SK-N-SH (cell line): ENCODE measurements around the gene TFIP11. TPM values are rescaled to one million over a fixed set of nuclear protein-coding genes. Genes with fewer than 3 reads are reported as not detected.

Source experiments
- CTCF ChIA-PET: fragments of 300-600, 350-600 bp; formaldehyde crosslinking; extraction: SDS; loops from one replicate; lab custom pipeline; 2021; lab: Yijun Ruan, JAX
- POLR2A ChIA-PET: fragments of 350-600 bp; sonication (Branson Sonifier 250); formaldehyde crosslinking; extraction: SDS; loops from one replicate; lab custom pipeline; 2020; ENCODE audit warnings: antibody characterized with exemption, inconsistent platforms; lab: Yijun Ruan, JAX
- DNase-seq: peaks from one replicate; pipeline ENCODE4 v3.0.0; 2012
- H2AFZ ChIP-seq: fragments of 200-600 bp; sonication (generic); 2 replicates; pipeline ENCODE4 v1.8.1; 2016; ENCODE audit warnings: antibody characterized with exemption, mild to moderate bottlenecking, low read depth
- H3F3A ChIP-seq: fragments of 200-600 bp; sonication (generic); replicated peaks from 2 replicates; pipeline ENCODE3; 2016; ENCODE audit warnings: antibody characterized with exemption, mild to moderate bottlenecking; ENCODE audit not compliant: insufficient read depth
- H3K27ac ChIP-seq, 2 experiments: fragments of 200-500 bp in 1 of 2; fragments of 200-600 bp in 1 of 2; sonication (Bioruptor generic) in 1 of 2; sonication (generic), shearing (Covaris generic) in 1 of 2; 2 replicates each; pipeline versions ENCODE4 v1.5.1 to v1.6.1; 2014 to 2016; ENCODE audit warnings: low read depth in 2 of 2, inconsistent platforms in 1 of 2, low read length in 1 of 2, mild to moderate bottlenecking in 1 of 2, mixed read lengths in 1 of 2
- H3K27me3 ChIP-seq: fragments of 200-600 bp; sonication (generic), shearing (Covaris generic); 2 replicates; pipeline ENCODE4 v1.6.1; 2016; ENCODE audit warnings: mixed run types; ENCODE audit not compliant: insufficient read depth
- H3K36me3 ChIP-seq, 2 experiments: fragments of 200-500 bp in 1 of 2; fragments of 200-600 bp in 1 of 2; sonication (Bioruptor generic) in 1 of 2; sonication (generic) in 1 of 2; replicated peaks in 1 of 2; 2 replicates each; pipeline versions ENCODE3 to v1.5.1; 2014 to 2016; ENCODE audit warnings: low read length in 1 of 2, mild to moderate bottlenecking in 1 of 2; ENCODE audit not compliant: insufficient read depth in 2 of 2, control insufficient read depth in 1 of 2
- H3K4me1 ChIP-seq, 2 experiments: fragments of 200-500 bp in 1 of 2; fragments of 200-600 bp in 1 of 2; sonication (Bioruptor generic) in 1 of 2; sonication (generic), shearing (Covaris generic) in 1 of 2; 2 replicates each; pipeline versions ENCODE4 v1.5.1 to v1.6.1; 2014 to 2016; ENCODE audit warnings: low read depth in 1 of 2, low read length in 1 of 2, mixed run types in 1 of 2; ENCODE audit not compliant: insufficient read depth in 2 of 2, control insufficient read depth in 1 of 2
- H3K4me2 ChIP-seq: fragments of 200-600 bp; sonication (generic), shearing (Covaris generic); 2 replicates; pipeline ENCODE4 v1.6.1; 2017; ENCODE audit warnings: mixed run types
- H3K4me3 ChIP-seq, 2 experiments: fragments of 200-500 bp in 1 of 2; fragments of 200-600 bp in 1 of 2; sonication (Bioruptor generic) in 1 of 2; sonication (generic), shearing (Covaris generic) in 1 of 2; 2 replicates each; pipeline versions ENCODE4 v1.5.1 to v1.8.1; 2014 to 2016; ENCODE audit warnings: low read depth in 2 of 2, inconsistent platforms in 1 of 2, low read length in 1 of 2, mild to moderate bottlenecking in 1 of 2, mixed read lengths in 1 of 2, moderate library complexity in 1 of 2
- H3K79me2 ChIP-seq: fragments of 200-600 bp; sonication (generic); 2 replicates; pipeline ENCODE4 v1.8.1; 2017; ENCODE audit warnings: mild to moderate bottlenecking; ENCODE audit not compliant: insufficient read depth
- H3K9ac ChIP-seq: fragments of 200-600 bp; sonication (generic); 2 replicates; pipeline ENCODE4 v1.6.1; 2017; ENCODE audit warnings: mixed run types
- H3K9me2 ChIP-seq: fragments of 200-600 bp; sonication (generic); 2 replicates; pipeline ENCODE4 v1.6.1; 2017; ENCODE audit warnings: mixed run types
- H3K9me3 ChIP-seq: fragments of 200-600 bp; sonication (generic); 2 replicates; pipeline ENCODE4 v1.6.1; 2017; ENCODE audit warnings: mixed run types, mild to moderate bottlenecking, moderate library complexity
- H4K20me1 ChIP-seq: fragments of 200-600 bp; sonication (generic); 2 replicates; pipeline ENCODE4 v1.6.1; 2017; ENCODE audit warnings: mild to moderate bottlenecking, mixed run types; ENCODE audit not compliant: insufficient read depth
- CHD2 ChIP-seq: fragments of 150-350 bp; IDR thresholded peaks from 2 replicates; pipeline ENCODE4 v1.6.1; 2018; ENCODE audit warnings: low read length; ENCODE audit not compliant: partially characterized antibody
- EP300 ChIP-seq, 2 experiments: IDR thresholded peaks; 2 replicates each; pipeline versions ENCODE4 v1.4.0 to v1.6.1; 2012; ENCODE audit warnings: borderline replicate concordance in 1 of 2, low read depth in 1 of 2, low read length in 1 of 2
- EZH2phosphoT487 ChIP-seq: fragments of 200-600 bp; sonication (generic); IDR thresholded peaks from 2 replicates; pipeline ENCODE4 v1.6.1; 2017; ENCODE audit warnings: low read depth, mixed run types, mild to moderate bottlenecking, antibody characterized with exemption, moderate library complexity, borderline replicate concordance
- FOXM1 ChIP-seq: IDR thresholded peaks from 2 replicates; pipeline ENCODE4 v1.4.0; 2012; ENCODE audit warnings: low read depth, mild to moderate bottlenecking
- GATA2 ChIP-seq: sonication (generic); formaldehyde crosslinking; IDR thresholded peaks from 2 replicates; pipeline ENCODE4 v1.5.0; 2020; ENCODE audit warnings: mild to moderate bottlenecking, missing genetic modification reagents
- JUND ChIP-seq: IDR thresholded peaks from 2 replicates; pipeline ENCODE4 v1.4.0; 2012
- MEF2A ChIP-seq: IDR thresholded peaks from 2 replicates; pipeline ENCODE4 v1.4.0; 2012; ENCODE audit warnings: low read depth, borderline replicate concordance
- MXI1 ChIP-seq: IDR thresholded peaks from 2 replicates; pipeline ENCODE4 v1.6.1; 2012; ENCODE audit warnings: mild to moderate bottlenecking, low read depth, low read length, improper control_type of control experiment
- NRF1 ChIP-seq: IDR thresholded peaks from 2 replicates; pipeline ENCODE4 v1.6.1; 2012; ENCODE audit warnings: low read depth, mild to moderate bottlenecking, low read length
- RCOR1 ChIP-seq: fragments of 150-350 bp; IDR thresholded peaks from 2 replicates; pipeline ENCODE4 v1.6.1; 2017; ENCODE audit warnings: antibody characterized with exemption, low read length
- RFX5 ChIP-seq: IDR thresholded peaks from 2 replicates; pipeline ENCODE4 v1.6.1; 2012; ENCODE audit warnings: mild to moderate bottlenecking, improper control_type of control experiment, low read length
- SIN3A ChIP-seq: IDR thresholded peaks from 2 replicates; pipeline ENCODE4 v1.6.1; 2012; ENCODE audit warnings: low read depth, mild to moderate bottlenecking, low read length, moderate library complexity, borderline replicate concordance
- TCF12 ChIP-seq: IDR thresholded peaks from 2 replicates; pipeline ENCODE4 v1.4.0; 2012
- TEAD4 ChIP-seq: IDR thresholded peaks from 2 replicates; pipeline ENCODE4 v1.4.0; 2012; ENCODE audit warnings: mild to moderate bottlenecking, borderline replicate concordance; ENCODE audit not compliant: insufficient read depth
- USF1 ChIP-seq: IDR thresholded peaks from 2 replicates; pipeline ENCODE4 v1.4.0; 2012; ENCODE audit warnings: low read depth, borderline replicate concordance
- WGBS: methylation state at CpG from one replicate; pipeline ENCODE4 v1.1.6; 2017; ENCODE audit warnings: low lambda C conversion rate; 5-methylcytosine and 5-hydroxymethylcytosine counted together
- polyA plus RNA-seq, 3 experiments: library from polyadenylated mRNA; depleted of rRNA; stranded (reverse); fragments of >200 nt; gene quantifications; 2 replicates each; pipeline ENCODE4 v1.2.3, GENCODE V29; 2012
- TF ChIP-seq, protein P1 (sequence below): IDR thresholded peaks from 2 replicates; pipeline ENCODE4 v1.4.0; 2012; ENCODE audit warnings: low read depth, borderline replicate concordance
- TF ChIP-seq, protein P2 (sequence below): IDR thresholded peaks from 2 replicates; pipeline ENCODE4 v1.4.0; 2012; ENCODE audit warnings: low read depth

TFIP11 gene
- polyA plus RNA-seq, 1 of the 3 experiments (the other 2 are of a cell fraction): 32.8 TPM

DNA sequence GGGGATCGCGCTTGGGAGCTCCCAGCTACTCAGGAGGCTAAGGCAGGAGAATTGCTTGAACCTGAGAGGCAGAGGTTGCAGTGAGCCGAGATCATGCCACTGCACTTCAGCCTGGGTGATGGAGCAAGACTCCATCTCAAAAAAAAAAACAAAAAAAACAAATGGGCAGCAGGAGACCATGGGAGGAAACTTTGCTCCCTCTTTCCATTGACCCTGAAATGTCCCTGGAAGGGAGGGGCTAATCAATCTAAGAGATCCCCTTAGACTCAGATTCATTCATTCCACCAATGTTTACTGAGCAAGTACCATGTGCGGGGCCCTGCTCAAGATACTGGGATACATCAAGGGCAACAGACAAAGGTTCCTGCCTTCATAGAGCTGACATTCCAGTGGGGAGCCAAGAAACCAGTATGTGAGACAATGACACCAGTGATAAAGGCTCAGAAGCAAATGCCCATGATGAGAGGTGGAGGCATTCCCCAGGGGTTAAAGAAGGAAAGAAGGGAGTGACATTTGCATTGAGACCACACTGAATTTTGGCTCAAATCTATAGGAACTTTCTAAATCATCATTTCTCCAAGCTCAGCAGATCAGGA lies 37.7 kb upstream of the TFIP11 start:
- TF ChIP-seq SIN3A: no peak
- no peak for TF ChIP-seq CHD2
- no peak for TF ChIP-seq TEAD4
- TF ChIP-seq JUND: no peak
- TF ChIP-seq, protein P1, sequence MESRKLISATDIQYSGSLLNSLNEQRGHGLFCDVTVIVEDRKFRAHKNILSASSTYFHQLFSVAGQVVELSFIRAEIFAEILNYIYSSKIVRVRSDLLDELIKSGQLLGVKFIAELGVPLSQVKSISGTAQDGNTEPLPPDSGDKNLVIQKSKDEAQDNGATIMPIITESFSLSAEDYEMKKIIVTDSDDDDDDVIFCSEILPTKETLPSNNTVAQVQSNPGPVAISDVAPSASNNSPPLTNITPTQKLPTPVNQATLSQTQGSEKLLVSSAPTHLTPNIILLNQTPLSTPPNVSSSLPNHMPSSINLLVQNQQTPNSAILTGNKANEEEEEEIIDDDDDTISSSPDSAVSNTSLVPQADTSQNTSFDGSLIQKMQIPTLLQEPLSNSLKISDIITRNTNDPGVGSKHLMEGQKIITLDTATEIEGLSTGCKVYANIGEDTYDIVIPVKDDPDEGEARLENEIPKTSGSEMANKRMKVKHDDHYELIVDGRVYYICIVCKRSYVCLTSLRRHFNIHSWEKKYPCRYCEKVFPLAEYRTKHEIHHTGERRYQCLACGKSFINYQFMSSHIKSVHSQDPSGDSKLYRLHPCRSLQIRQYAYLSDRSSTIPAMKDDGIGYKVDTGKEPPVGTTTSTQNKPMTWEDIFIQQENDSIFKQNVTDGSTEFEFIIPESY: no peak
- no peak for TF ChIP-seq RCOR1
- TF ChIP-seq USF1: no peak
- TF ChIP-seq GATA2 (CRISPR knock-in tag): no peak
- TF ChIP-seq TCF12: no peak
- no peak for TF ChIP-seq MXI1
- no peak for TF ChIP-seq FOXM1
- TF ChIP-seq, protein P2, sequence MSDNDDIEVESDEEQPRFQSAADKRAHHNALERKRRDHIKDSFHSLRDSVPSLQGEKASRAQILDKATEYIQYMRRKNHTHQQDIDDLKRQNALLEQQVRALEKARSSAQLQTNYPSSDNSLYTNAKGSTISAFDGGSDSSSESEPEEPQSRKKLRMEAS: no peak
- no peak for TF ChIP-seq EP300 (IDR thresholded peaks at IDR 0.05; ENCODE audit: borderline replicate concordance in 1 of 2, low read depth in 1 of 2, low read length in 1 of 2)
- TF ChIP-seq, all 33 proteins: peak for 0
- Histone ChIP-seq H3K4me2 (peak overlapping the region; percentile 43; the same call in 1 of the 2 replicates), H2AFZ (0 out of 2 replicates have a peak overlapping the region, but pooled peaks have one; percentile 66), H4K20me1 (no peaks in the 10 kb centered on the region), H3K9me3 (no peaks in the 10 kb centered on the region), H3K4me3 (no peak overlapping the region), H3K36me3 (no peaks in the 10 kb centered on the region), H3K9me2 (no peaks in the 10 kb centered on the region), H3K27me3 (no peaks in the 10 kb centered on the region), H3K4me1 (peaks cover 0 to 25% of the 10 kb centered on the region in 2 experiments; a peak in 3 of 4 replicates), H3K9ac (no peak overlapping the region; the same call in 1 of the 2 replicates), H3F3A (peaks cover 17% of the 10 kb centered on the region), H3K79me2 (peaks cover 55% of the 10 kb centered on the region), H3K27ac (peak overlapping the region in 1 of 2 experiments; percentile 92; a peak in 2 of 4 replicates)
- POLR2A ChIA-PET: no interaction called here
- DNase-seq: no peak
- CTCF ChIA-PET: interaction anchor here (0.9 kb wide), 1 partner anchor 182 kb away, joined by 3 read pairs; no protein-coding TSS in a partner anchor
- WGBS: 99% methylated on average over 4 of the region's 4 CpGs

DNA sequence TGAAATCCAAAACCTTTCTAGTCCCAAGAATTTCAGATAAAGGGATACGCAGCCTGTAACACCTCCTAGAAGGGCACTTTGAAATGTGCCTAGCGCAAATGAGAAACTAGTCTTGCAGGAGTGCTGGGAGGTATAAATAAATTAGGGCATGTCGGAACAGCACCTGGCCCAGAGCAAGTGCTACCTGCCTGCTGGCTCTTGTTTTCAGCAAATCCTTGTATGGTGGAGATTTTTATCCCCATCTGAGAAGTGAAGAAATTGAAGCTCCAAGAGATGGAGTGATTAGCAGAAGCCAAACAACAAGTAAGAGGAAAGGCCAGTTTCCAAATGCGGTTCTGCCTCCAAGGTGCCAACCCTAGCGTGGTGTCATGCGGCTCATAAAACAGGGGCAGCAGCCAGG lies 36.7 kb upstream of the TFIP11 start:
- CTCF ChIA-PET: interaction anchor here (1.1 kb wide), 1 partner anchor 36 kb away, joined by 3 read pairs; no protein-coding TSS in a partner anchor
- WGBS: 89% methylated on average over 6 of the region's 6 CpGs

More for the DNA sequence above, 36.7 kb upstream of the TFIP11 start:
- H3K79me2 ChIP-seq: peaks cover 49% of the 10 kb centered on the region
- no peak overlapping the region for H2AFZ ChIP-seq
- no peaks in the 10 kb centered on the region for H3K36me3 ChIP-seq
- H3K4me3 ChIP-seq: no peak overlapping the region
- POLR2A ChIA-PET: no interaction called here
- H3K27ac ChIP-seq: no peak overlapping the region
- no peaks in the 10 kb centered on the region for H3K9me2 ChIP-seq
- DNase-seq: no peak
- no peaks in the 10 kb centered on the region for H3K9me3 ChIP-seq
- no peaks in the 10 kb centered on the region for H4K20me1 ChIP-seq
- no peak overlapping the region for H3K9ac ChIP-seq
- H3K4me1 ChIP-seq: peaks cover 0 to 25% of the 10 kb centered on the region in 2 experiments; a peak in 3 of 4 replicates
- TF ChIP-seq FOXM1 (no peak), MEF2A (no peak), TCF12 (no peak), CHD2 (no peak), RCOR1 (no peak), RFX5 (no peak), NRF1 (no peak), JUND (no peak), EZH2phosphoT487 (no peak)
- no peak overlapping the region for H3K4me2 ChIP-seq
- H3F3A ChIP-seq: peaks cover 17% of the 10 kb centered on the region
- no peaks in the 10 kb centered on the region for H3K27me3 ChIP-seq
